H9 (cell line): ENCODE data around the gene SLC25A46. TPM values are rescaled to one million over a fixed set of nuclear protein-coding genes. Genes with fewer than 3 reads are reported as not detected.

ENCODE experiments used
- DNase-seq: peaks from one replicate; pipeline ENCODE4 v3.0.0-alpha.2; 2017
- H2AFZ ChIP-seq: one replicate; pipeline ENCODE4 v1.6.1; 2013; ENCODE audit warnings: mild to moderate bottlenecking, low read length, control low read depth, moderate library complexity
- H2AK5ac ChIP-seq: 2 replicates; pipeline ENCODE4 v1.6.1; 2013; ENCODE audit warnings: low read length, control low read depth, mixed read lengths; ENCODE audit not compliant: insufficient read length
- H2BK120ac ChIP-seq: one replicate; pipeline ENCODE4 v1.6.1; 2013; ENCODE audit warnings: low read depth, mild to moderate bottlenecking, low read length, control low read depth, inconsistent platforms; ENCODE audit not compliant: poor library complexity, severe bottlenecking
- H2BK12ac ChIP-seq: 2 replicates; pipeline ENCODE4 v1.6.1; 2013; ENCODE audit warnings: low read length, control low read depth, mixed read lengths, low read depth; ENCODE audit not compliant: insufficient read length
- H2BK15ac ChIP-seq: 2 replicates; pipeline ENCODE4 v1.6.1; 2013; ENCODE audit warnings: low read depth, low read length, control low read depth
- H2BK20ac ChIP-seq: one replicate; pipeline ENCODE4 v1.6.1; 2013; ENCODE audit warnings: low read depth, mild to moderate bottlenecking, low read length, control low read depth, inconsistent platforms; ENCODE audit not compliant: poor library complexity, severe bottlenecking
- H2BK5ac ChIP-seq: 2 replicates; pipeline ENCODE4 v1.6.1; 2013; ENCODE audit warnings: low read length, control low read depth, mixed read lengths; ENCODE audit not compliant: insufficient read length
- H3K14ac ChIP-seq: 2 replicates; pipeline ENCODE4 v1.6.1; 2013; ENCODE audit warnings: low read length, control low read depth; ENCODE audit not compliant: insufficient read depth
- H3K18ac ChIP-seq: 2 replicates; pipeline ENCODE4 v1.6.1; 2013; ENCODE audit warnings: low read depth, mild to moderate bottlenecking, mixed read lengths, low read length, control low read depth; ENCODE audit not compliant: insufficient read length
- H3K23ac ChIP-seq: 2 replicates; pipeline ENCODE4 v1.6.1; 2013; ENCODE audit warnings: low read length, control low read depth, mixed read lengths, low read depth; ENCODE audit not compliant: insufficient read length
- H3K23me2 ChIP-seq: 2 replicates; pipeline ENCODE4 v1.6.1; 2013; ENCODE audit warnings: low read depth, mild to moderate bottlenecking, mixed read lengths, low read length, control low read depth; ENCODE audit not compliant: insufficient read length, poor library complexity, severe bottlenecking
- H3K27ac ChIP-seq: 2 replicates; pipeline ENCODE4 v1.5.1; 2013; ENCODE audit warnings: low read length, control low read depth, mixed read lengths, low read depth; ENCODE audit not compliant: insufficient read length
- H3K27me3 ChIP-seq: 2 replicates; pipeline ENCODE4 v1.6.1; 2013; ENCODE audit warnings: low read length, control low read depth, inconsistent platforms; ENCODE audit not compliant: insufficient read depth
- H3K4ac ChIP-seq: 2 replicates; pipeline ENCODE4 v1.6.1; 2013; ENCODE audit warnings: low read depth, mild to moderate bottlenecking, control low read depth, inconsistent platforms, low read length, moderate library complexity
- H3K4me1 ChIP-seq: 2 replicates; pipeline ENCODE4 v1.6.1; 2013; ENCODE audit warnings: low read length, control low read depth, inconsistent platforms; ENCODE audit not compliant: insufficient read depth
- H3K4me2 ChIP-seq: 2 replicates; pipeline ENCODE4 v1.6.1; 2013; ENCODE audit warnings: low read length, control low read depth, mixed read lengths; ENCODE audit not compliant: insufficient read length, insufficient read depth
- H3K56ac ChIP-seq: 2 replicates; pipeline ENCODE4 v1.6.1; 2013; ENCODE audit warnings: low read depth, mild to moderate bottlenecking, mixed read lengths, low read length, control low read depth; ENCODE audit not compliant: insufficient read length
- H3K79me1 ChIP-seq: 2 replicates; pipeline ENCODE4 v1.6.1; 2013; ENCODE audit warnings: low read depth, mild to moderate bottlenecking, moderate library complexity, low read length, control low read depth, inconsistent platforms; ENCODE audit not compliant: insufficient read depth, poor library complexity, severe bottlenecking
- H3K79me2 ChIP-seq: 2 replicates; pipeline ENCODE4 v1.6.1; 2013; ENCODE audit warnings: low read length, control low read depth, inconsistent platforms; ENCODE audit not compliant: insufficient read depth
- H3K9ac ChIP-seq: 2 replicates; pipeline ENCODE4 v1.6.1; 2013; ENCODE audit warnings: low read length, control low read depth, mixed read lengths; ENCODE audit not compliant: insufficient read length; ENCODE audit errors: extremely low read depth
- H3K9me3 ChIP-seq: one replicate; pipeline ENCODE4 v1.6.1; 2013; ENCODE audit warnings: low read depth, low read length, inconsistent platforms; ENCODE audit not compliant: control insufficient read depth
- H3T11ph ChIP-seq: one replicate; pipeline ENCODE4 v1.6.1; 2013; ENCODE audit warnings: mild to moderate bottlenecking, low read length, control low read depth, inconsistent platforms
- H4K20me1 ChIP-seq: one replicate; pipeline ENCODE4 v1.6.1; 2013; ENCODE audit not compliant: control insufficient read depth, insufficient read length, insufficient read depth
- H4K5ac ChIP-seq: 2 replicates; pipeline ENCODE4 v1.6.1; 2013; ENCODE audit warnings: low read depth, mild to moderate bottlenecking, mixed read lengths, low read length, control low read depth; ENCODE audit not compliant: insufficient read length
- H4K8ac ChIP-seq: replicated peaks from 2 replicates; pipeline ENCODE4 v1.6.1; 2013; ENCODE audit warnings: low read length, control low read depth, mixed read lengths, low read depth; ENCODE audit not compliant: insufficient read length
- H4K91ac ChIP-seq: 2 replicates; pipeline ENCODE4 v1.6.1; 2013; ENCODE audit warnings: low read depth, mild to moderate bottlenecking, moderate library complexity, mixed read lengths, low read length, control low read depth; ENCODE audit not compliant: insufficient read length
- H3K27ac Mint-ChIP-seq, 3 experiments: 2 replicates in 2 of 3; 3 replicates in 1 of 3; pipeline ENCODE4 v1.8.0; 2020 to 2021; ENCODE audit warnings: mixed read lengths in 3 of 3, mild to moderate bottlenecking in 1 of 3, moderate library complexity in 1 of 3
- H3K27me3 Mint-ChIP-seq: 2 replicates; pipeline ENCODE4 v1.8.0; 2021; ENCODE audit warnings: low read depth, mild to moderate bottlenecking, moderate library complexity, mixed read lengths
- H3K36me3 Mint-ChIP-seq, 3 experiments: 2 replicates in 2 of 3; 3 replicates in 1 of 3; pipeline ENCODE4 v1.8.0; 2020 to 2021; ENCODE audit warnings: low read depth in 3 of 3, mixed read lengths in 3 of 3; ENCODE audit not compliant: insufficient read depth in 1 of 3
- H3K4me1 Mint-ChIP-seq, 2 experiments: 2 replicates each; pipeline ENCODE4 v1.8.0; 2020; ENCODE audit warnings: mixed read lengths in 2 of 2
- H3K4me3 Mint-ChIP-seq, 2 experiments: 2 replicates in 1 of 2; 3 replicates in 1 of 2; pipeline ENCODE4 v1.8.0; 2020 to 2021; ENCODE audit warnings: mild to moderate bottlenecking in 2 of 2, mixed read lengths in 2 of 2, moderate library complexity in 1 of 2
- H3K9me3 Mint-ChIP-seq, 2 experiments: 2 replicates in 1 of 2; 3 replicates in 1 of 2; pipeline ENCODE4 v1.8.0; 2020; ENCODE audit warnings: mild to moderate bottlenecking in 2 of 2, mixed read lengths in 2 of 2, moderate library complexity in 1 of 2
- WGBS: extraction: QIAGEN DNeasy Blood & Tissue Kit; methylation state at CpG from one replicate; pipeline ENCODE4 v1.1.7; 2013; ENCODE audit warnings: missing lambda C conversion rate, low lambda C conversion rate, mixed read lengths; ENCODE audit not compliant: insufficient read length; ENCODE audit errors: extremely low coverage; 5-methylcytosine and 5-hydroxymethylcytosine counted together
- total RNA-seq: library from RNA; stranded (reverse); gene quantifications from 2 replicates; pipeline ENCODE4 v1.2.1, GENCODE V29; 2021
- TF ChIP-seq, protein P1 (sequence below): fragments of 200-600 bp; sonication (generic); conservative IDR thresholded peaks from 3 replicates; pipeline ENCODE4 v1.8.0; 2021; ENCODE audit warnings: antibody characterized with exemption, mild to moderate bottlenecking

The SLC25A46 gene
- total RNA-seq, 1 experiment from 2014 or later = 26.0 TPM

DNA sequence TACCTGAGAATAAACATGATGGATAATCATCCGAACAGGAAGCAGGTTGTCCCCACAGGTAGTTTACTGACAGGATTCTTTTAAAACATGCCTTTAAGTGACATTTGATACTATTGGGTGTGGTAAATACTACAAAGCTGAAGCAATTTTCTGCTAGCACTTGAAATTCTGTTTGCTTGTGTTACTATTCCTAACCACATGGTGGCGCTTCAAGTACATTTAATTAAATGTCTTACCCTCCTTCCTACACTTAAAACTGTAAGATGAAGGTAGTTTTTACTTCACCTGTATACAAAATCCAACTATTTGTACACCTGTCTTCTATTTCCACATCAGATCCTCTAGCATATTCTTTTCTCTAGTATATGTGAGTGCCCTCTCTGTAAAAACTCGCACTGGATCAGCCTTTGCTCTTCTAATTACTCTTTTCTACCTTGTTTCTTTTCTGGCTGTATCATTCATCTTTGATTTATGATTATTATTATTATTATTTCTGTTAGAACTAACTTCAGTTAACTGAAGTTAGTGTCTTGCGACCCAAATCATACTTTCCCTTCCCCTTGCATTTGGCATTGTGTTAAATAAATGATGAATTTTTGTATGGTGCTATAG, 18.4 kb downstream of the SLC25A46 start:
- H4K91ac ChIP-seq = no peak overlapping the region
- no peaks in the 10 kb centered on the region for H3K4me1 ChIP-seq
- H4K20me1 ChIP-seq = no peaks in the 10 kb centered on the region
- Mint-ChIP-seq H3K27ac (no peak overlapping the region), H3K27me3 (no peaks in the 10 kb centered on the region), H3K4me3 (no peak overlapping the region), H3K36me3 (0 out of 7 replicates have a peak, but pooled peaks cover 0 to 9% (median 0%) of the 10 kb centered on the region in 3 experiments), H3K4me1 (no peaks in the 10 kb centered on the region), H3K9me3 (no peaks in the 10 kb centered on the region)
- H2BK12ac ChIP-seq = no peak overlapping the region
- H2AFZ ChIP-seq = no peak overlapping the region
- no peak overlapping the region for H3K9ac ChIP-seq
- no peak overlapping the region for H3K23ac ChIP-seq
- H3K79me2 ChIP-seq = no peaks in the 10 kb centered on the region
- H3K4ac ChIP-seq = no peak overlapping the region
- H2BK120ac ChIP-seq = no peak overlapping the region
- H2AK5ac ChIP-seq = no peak overlapping the region
- no CpG with 5 or more reads among the region's 4 CpGs for WGBS
- no peak overlapping the region for H3K18ac ChIP-seq
- no peaks in the 10 kb centered on the region for H3K23me2 ChIP-seq
- no peak overlapping the region for H2BK5ac ChIP-seq
- no peaks in the 10 kb centered on the region for H3K79me1 ChIP-seq
- no peak overlapping the region for H2BK15ac ChIP-seq
- no peaks in the 10 kb centered on the region for H3K9me3 ChIP-seq
- no peak overlapping the region for H3K27ac ChIP-seq
- H4K8ac ChIP-seq = no peak overlapping the region
- H3K27me3 ChIP-seq = no peaks in the 10 kb centered on the region
- no peak overlapping the region for H2BK20ac ChIP-seq
- TF ChIP-seq, protein P1, sequence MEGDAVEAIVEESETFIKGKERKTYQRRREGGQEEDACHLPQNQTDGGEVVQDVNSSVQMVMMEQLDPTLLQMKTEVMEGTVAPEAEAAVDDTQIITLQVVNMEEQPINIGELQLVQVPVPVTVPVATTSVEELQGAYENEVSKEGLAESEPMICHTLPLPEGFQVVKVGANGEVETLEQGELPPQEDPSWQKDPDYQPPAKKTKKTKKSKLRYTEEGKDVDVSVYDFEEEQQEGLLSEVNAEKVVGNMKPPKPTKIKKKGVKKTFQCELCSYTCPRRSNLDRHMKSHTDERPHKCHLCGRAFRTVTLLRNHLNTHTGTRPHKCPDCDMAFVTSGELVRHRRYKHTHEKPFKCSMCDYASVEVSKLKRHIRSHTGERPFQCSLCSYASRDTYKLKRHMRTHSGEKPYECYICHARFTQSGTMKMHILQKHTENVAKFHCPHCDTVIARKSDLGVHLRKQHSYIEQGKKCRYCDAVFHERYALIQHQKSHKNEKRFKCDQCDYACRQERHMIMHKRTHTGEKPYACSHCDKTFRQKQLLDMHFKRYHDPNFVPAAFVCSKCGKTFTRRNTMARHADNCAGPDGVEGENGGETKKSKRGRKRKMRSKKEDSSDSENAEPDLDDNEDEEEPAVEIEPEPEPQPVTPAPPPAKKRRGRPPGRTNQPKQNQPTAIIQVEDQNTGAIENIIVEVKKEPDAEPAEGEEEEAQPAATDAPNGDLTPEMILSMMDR = peak; percentile 79
- no peak for DNase-seq
- no peak overlapping the region for H4K5ac ChIP-seq
- H3K56ac ChIP-seq = no peak overlapping the region
- H3K4me2 ChIP-seq = no peak overlapping the region
- no peak overlapping the region for H3K14ac ChIP-seq
- no peak overlapping the region for H3T11ph ChIP-seq
